Measurements from ENCODE around the gene FECH. TPM values are rescaled to one million over a fixed set of nuclear protein-coding genes. Genes with fewer than 3 reads are reported as not detected.
"Not testable (repeated sequence)": the region's sequence is repeated elsewhere in the genome, so short reads cannot be mapped to it uniquely, and the experiment has no call there.

The FECH gene
- total RNA-seq, 1 experiment from 2014 or later = 33.0 TPM

DNA sequence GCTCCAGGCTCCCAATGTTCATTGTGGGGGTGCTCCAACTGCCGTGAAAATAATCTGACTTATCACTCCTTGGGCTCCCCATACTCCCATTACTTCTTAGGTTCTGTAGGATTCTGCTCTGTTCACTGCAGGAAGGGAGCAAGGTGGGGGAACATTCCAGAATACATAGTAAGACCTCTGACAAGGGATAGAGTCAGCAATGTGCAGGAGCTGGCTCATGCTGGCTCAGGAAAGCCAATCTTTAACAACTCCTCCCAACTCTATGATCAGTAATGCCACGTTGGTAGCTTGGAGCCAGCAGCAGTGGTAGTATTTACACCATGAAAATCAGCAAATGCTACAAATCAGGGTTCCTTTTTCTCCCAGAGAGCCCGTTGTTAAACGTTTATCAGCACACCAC is 44.4 kb downstream of the FECH start:
- no peak for DNase-seq (ENCODE audit: low read depth)
- in situ Hi-C loops (cut with HindIII; ENCODE audit: low pct_unique_long_range_greater_than_20kb, low sequenced_read_pairs) = no loop called here

- in situ Hi-C loops (cut with HindIII; ENCODE audit: low pct_unique_long_range_greater_than_20kb, low sequenced_read_pairs) = no loop called here
These were observed 46.8 kb downstream of the FECH start for GRCh38 chr18:57539702-57540101.

DNA sequence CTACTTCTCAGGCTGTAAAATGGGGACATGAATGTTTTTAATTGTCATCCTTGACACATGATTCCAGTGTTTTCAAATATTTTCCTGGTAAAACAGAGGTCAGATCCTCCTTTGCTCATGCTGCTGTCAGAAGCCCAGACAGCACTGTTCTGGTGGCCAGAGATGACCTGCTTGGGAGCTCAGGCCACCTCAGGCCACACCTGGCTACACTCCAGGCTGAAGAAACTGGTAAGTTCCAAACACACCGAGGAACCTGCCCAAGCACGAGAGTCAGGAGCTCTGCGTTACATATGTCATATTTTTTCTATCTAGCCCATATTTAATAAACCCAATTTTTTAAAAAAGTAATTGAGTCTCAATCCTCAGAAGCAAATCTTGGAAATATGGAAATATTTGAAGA is 47.9 kb downstream of the FECH start:
- no peak for DNase-seq (ENCODE audit: low read depth)
- in situ Hi-C loops (cut with HindIII; ENCODE audit: low pct_unique_long_range_greater_than_20kb, low sequenced_read_pairs) = no loop called here

More at GRCh38 chr18:57539702-57540101, 46.8 kb downstream of the FECH start:
- no peak for DNase-seq (ENCODE audit: low read depth)

DNA sequence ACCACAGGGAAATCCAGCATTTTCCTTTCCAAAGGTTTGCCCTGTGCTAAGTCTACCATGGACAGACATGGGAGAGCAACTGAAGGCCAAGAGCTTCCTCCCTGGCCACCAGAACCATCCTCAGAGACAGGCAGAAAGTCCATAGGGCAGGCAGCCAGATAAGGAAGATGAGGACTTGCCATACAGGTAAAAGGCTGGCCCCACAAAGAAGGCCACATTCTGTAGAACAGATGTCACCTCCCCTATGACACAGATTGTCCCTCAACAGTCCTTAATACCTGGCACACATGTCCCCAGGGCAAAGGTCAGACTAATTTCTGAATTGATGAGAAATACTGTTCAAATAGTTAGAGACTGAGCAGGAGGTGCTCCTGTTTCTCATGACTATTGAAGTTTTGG is 52.0 kb downstream of the FECH start:
- no peak for DNase-seq (ENCODE audit: low read depth)
- in situ Hi-C loops (cut with HindIII; ENCODE audit: low pct_unique_long_range_greater_than_20kb, low sequenced_read_pairs) = no loop called here

DNA sequence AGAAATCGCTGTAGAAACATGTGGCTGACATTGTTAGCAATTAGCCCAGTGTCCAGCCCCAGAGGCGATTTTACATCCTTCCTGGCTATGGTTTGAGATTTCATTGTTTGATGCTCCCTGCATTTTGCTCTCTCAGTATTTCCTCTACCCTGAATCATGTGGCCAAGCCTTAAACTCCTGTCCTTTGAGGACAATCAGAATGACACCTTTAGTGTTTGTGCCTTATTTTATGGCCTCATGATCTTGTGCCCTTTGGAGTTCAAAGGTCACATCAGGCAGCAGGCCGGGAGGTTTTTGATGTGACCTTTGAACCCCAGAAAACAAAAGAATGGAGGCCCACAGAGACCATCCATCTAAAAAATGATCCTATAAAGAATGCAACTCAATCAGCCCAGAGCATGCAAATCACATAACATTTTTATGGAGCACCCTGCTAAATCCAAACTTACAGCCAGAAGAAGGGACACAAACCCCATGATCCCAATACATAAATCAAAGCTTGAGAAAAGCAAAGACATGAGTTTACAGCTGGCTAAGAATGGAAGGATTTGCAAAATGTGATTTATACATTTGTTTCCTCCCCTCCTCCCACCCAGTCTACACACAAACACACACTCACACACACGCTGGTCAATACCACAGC is 52.5 kb downstream of the FECH start:
- DNase-seq (ENCODE audit: low read depth) = no peak
- in situ Hi-C loops (cut with HindIII; ENCODE audit: low pct_unique_long_range_greater_than_20kb, low sequenced_read_pairs) = no loop called here

GRCh38 chr18:57533006-57533867 is 53.3 kb downstream of the FECH start:
- DNase-seq (ENCODE audit: low read depth) = no peak
- in situ Hi-C loops (cut with HindIII; ENCODE audit: low pct_unique_long_range_greater_than_20kb, low sequenced_read_pairs) = no loop called here

DNA sequence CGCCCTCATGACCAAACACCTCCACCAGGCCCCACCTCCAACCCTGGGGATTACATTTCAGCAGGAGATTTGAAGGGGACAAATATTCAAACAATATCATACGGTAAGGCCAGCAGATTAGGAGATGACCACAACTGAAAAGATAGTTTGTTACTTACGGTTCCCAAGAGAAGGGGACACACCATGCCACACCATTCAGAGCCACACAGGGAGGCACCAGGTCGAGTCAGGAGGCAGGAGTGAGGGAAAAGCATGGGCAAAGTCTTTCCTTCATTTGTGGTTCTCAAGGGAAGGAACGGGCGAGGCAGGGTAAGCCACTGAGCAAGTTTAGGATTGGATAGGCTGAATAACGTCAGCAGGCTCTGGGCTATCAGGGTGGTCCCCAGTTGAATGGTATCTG is 57.4 kb downstream of the FECH start:
- in situ Hi-C loops (cut with HindIII; ENCODE audit: low pct_unique_long_range_greater_than_20kb, low sequenced_read_pairs) = no loop called here

DNA sequence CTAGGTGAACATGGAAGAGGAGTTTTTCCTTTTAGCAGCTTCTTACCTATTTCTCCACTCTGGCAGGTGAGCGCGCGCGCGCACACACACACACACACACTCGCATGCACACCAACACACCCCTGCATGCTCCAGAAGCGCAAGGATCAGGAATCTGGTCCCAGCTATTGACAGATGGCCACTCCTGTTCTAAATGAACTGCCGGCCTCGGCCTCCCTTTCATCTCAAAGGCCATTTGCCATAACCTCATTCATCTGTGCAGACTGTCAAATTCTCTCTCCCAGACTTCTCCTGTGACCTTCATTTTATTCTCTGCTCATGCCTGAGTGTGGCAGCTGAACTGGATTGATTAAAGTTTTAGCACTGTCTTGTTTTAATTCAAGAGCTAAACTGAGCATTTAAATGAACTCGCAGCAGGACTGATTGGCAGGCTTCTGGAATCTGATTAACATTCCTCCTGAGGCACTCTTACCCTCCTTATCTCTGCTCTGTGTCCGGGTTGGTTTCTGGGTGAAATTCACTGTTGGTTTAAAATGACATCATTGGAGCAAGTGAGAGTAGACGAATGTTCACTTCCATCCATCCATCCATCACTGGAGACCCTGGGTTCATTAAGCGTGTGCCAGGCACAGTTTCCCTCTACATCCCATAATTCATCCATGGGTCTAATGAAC is 58.8 kb downstream of the FECH start:
- DNase-seq (ENCODE audit: low read depth) = no peak
- in situ Hi-C loops (cut with HindIII; ENCODE audit: low pct_unique_long_range_greater_than_20kb, low sequenced_read_pairs) = no loop called here

More for the DNA sequence above, 57.4 kb downstream of the FECH start:
- DNase-seq (ENCODE audit: low read depth) = no peak

GRCh38 chr18:57523171-57523956 is 63.1 kb downstream of the FECH start:
- in situ Hi-C loops (cut with HindIII; ENCODE audit: low pct_unique_long_range_greater_than_20kb, low sequenced_read_pairs) = no loop called here
- no peak for DNase-seq (ENCODE audit: low read depth)

GRCh38 chr18:57522348-57522747 is 64.2 kb downstream of the FECH start:
- in situ Hi-C loops (cut with HindIII; ENCODE audit: low pct_unique_long_range_greater_than_20kb, low sequenced_read_pairs); DNase-seq (ENCODE audit: low read depth): not testable (repeated sequence)

GRCh38 chr18:57519668-57520424 is 66.7 kb downstream of the FECH start:
- no peak for DNase-seq (ENCODE audit: low read depth)
- in situ Hi-C loops (cut with HindIII; ENCODE audit: low pct_unique_long_range_greater_than_20kb, low sequenced_read_pairs) = no loop called here

DNA sequence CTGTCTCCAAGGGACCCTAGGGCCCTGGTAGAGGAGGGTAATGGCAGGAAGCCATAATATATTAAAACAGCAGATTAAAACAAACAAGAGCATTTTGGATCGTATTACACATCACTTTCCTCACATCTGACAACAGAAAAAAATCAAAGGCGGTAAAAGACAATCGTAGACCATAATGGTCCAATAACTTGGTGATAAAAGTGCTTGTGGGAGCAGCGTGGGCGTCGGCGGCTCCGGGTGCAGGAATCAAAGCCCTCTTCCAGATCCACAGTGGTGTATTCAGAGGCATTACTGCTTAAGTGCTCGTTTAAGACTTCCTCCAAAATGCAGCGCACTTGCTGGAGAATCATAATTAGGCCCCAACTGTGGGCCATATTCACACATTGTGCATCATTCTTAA is 68.0 kb downstream of the FECH start:
- DNase-seq (ENCODE audit: low read depth) = no peak
- in situ Hi-C loops (cut with HindIII; ENCODE audit: low pct_unique_long_range_greater_than_20kb, low sequenced_read_pairs) = no loop called here

DNA sequence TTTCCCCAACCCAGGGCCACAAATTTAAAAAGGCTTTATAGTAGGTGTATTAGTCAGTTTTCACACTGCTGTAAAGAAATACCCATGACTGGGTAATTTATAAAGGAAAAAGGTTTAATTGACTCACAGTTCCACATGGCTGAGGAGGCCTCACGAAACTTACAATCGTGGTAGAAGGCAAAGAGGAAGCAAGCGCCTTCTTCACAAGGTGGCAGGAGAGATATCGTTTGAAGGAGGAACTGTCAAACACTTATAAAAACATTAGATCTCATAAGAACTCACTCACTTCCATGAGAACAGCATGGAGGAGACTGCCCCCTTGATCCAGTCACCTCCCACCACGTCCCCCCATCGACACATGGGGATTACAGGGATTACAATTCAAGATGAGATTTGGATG is 70.4 kb downstream of the FECH start:
- no peak for DNase-seq (ENCODE audit: low read depth)
- in situ Hi-C loops (cut with HindIII; ENCODE audit: low pct_unique_long_range_greater_than_20kb, low sequenced_read_pairs) = no loop called here

DNA sequence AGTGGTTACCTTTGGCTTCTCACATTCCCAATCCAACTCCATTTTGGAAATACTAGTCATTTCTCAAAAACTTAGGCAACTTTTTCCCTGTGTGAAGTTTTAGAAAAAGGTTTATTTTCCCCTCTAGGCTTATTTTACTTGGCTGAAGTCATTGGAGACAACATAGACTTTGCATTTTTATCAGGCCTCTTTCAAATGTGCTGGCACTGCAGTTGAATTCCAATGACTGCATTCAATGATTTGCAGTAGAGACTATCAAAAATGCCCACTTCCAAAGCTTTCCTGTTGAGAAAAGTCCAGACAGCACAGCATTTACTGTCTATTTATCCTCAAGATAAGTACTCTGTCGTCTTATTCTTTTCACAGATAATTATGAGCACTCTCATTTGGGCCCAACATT is 81.3 kb downstream of the FECH start:
- DNase-seq (ENCODE audit: low read depth) = no peak
- in situ Hi-C loops (cut with HindIII; ENCODE audit: low pct_unique_long_range_greater_than_20kb, low sequenced_read_pairs) = no loop called here

GRCh38 chr18:57502624-57503023 is 83.9 kb downstream of the FECH start:
- in situ Hi-C loops (cut with HindIII; ENCODE audit: low pct_unique_long_range_greater_than_20kb, low sequenced_read_pairs) = no loop called here
- no peak for DNase-seq (ENCODE audit: low read depth)

DNA sequence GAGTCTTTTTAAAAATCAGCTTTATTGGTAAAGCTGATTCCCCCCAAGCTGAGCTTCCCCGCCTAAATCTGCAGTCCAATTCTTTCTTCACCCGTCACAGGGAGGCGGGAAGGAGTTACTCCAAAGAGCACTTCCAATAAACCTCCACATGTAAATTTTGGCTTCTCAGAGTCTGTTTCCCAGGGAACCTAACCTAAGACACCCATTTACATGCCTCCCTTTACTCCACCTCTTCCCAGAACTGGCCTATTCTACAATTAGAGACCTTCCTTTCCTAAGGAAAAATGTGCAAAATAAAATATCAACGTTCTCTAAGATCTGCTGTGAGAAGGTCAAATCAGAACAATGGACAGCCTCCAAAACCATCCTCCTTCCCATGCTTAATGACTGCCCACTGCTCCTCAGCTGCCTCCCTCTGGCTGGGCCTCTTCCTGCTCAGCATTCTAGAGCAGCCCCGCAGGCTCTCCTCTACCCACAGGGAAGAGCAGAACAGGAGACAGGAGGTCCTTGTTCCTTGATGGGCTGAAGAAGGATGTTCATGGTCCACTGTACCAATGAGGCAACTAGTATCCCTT is 87.7 kb downstream of the FECH start:
- in situ Hi-C loops (cut with HindIII; ENCODE audit: low pct_unique_long_range_greater_than_20kb, low sequenced_read_pairs) = no loop called here
- no peak for DNase-seq (ENCODE audit: low read depth)
